DMS 273 (cell line): ENCODE measurements around the gene FBH1.
"Not testable (repeated sequence)": the region's sequence is repeated elsewhere in the genome, so short reads cannot be mapped to it uniquely, and the experiment has no call there.

ENCODE experiments used
- DNase-seq: peaks from one replicate; lab custom pipeline; 2025; ENCODE audit not compliant: unreplicated experiment; lab: John Stamatoyannopoulos, UW

Gene FBH1

DNA sequence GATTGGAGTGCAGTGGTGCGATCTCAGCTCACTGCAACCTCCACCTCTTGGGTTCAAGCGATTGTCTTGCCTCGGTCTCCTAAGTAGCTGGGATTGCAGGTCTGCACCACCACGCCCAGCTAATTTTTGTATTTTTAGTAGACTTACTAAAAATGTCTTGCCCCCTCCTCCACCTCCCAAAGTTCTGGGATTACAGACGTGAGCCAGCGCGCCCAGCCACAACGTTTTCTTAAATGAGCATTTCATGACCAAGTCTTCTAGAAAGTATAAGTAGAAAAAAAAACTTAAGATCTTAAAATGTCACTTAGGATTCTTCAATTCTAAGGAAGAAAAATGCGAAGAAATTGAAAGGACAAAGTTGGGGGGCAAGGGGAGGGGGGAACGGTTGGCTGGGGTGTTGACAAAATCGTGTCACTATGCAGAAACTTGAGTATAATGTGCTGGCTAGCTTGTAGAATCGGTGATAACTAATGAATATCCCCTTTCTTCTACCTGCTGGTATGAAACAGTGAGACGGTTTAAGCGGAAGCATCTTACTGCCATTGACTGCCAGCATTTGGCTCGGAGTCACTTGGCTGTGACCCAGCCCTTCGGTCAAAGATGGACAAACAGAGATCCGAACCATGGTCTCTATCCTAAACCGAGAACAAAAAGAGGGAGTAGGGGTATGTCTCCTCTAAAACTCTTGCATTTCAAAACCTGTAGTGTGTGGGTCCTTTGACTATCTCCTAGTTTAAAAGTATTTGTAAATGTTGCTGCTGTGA lies 12.7 kb downstream of the FBH1 start:
- no peak for DNase-seq

GRCh38 chr10:5903563-5903962 lies 13.5 kb downstream of the FBH1 start:
- DNase-seq, result no peak

GRCh38 chr10:5904227-5904626 lies 14.2 kb downstream of the FBH1 start:
- DNase-seq, result no peak

DNA sequence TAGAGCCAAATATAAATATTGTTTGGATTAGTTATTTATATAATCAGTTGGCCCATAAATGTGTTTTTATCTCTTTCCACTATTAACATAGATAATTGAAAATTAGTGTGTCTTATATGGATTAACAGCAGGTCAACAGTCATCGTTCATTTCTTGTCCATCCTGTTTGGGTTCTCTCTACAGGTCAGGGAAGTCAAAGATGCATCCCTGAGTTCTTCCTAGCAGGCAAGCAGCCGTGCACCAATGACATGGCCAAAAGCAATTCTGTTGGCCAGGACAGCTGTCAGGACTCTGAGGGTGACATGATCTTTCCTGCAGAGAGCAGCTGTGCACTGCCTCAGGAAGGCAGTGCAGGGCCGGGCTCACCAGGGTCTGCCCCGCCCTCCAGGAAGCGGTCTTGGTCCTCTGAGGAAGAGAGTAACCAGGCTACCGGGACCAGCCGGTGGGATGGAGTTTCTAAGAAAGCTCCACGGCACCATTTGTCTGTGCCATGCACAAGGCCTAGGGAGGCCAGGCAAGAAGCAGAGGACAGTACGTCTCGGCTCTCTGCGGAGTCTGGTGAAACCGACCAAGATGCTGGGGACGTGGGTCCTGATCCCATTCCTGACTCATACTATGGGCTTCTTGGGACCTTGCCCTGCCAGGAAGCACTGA lies 15.9 kb downstream of the FBH1 start:
- DNase-seq, result peak; percentile 3

- DNase-seq, result no peak
Measured at GRCh38 chr10:5906651-5907050, 16.6 kb downstream of the FBH1 start.

DNA sequence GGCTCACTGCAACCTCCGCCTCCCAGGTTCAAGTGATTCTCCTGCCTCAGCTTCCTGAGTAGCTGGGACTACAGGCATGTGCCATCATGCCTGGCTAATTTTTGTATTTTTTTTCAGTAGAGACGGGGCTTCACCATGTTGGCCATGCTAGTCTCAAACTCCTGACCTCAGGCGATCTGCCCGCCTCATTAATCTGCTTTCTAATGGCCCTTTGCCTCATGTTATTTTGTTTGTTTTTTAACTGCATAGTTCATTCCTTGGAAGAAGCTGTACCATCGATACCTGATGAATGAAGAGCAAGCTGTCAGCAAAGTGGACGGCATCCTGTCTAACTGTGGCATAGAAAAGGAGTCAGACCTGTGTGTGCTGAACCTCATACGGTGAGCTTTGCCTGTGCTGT lies 18.6 kb downstream of the FBH1 start:
- not testable (repeated sequence) for DNase-seq

- DNase-seq, result peak; percentile 91
Measured at GRCh38 chr10:5910323-5911100, 20.5 kb downstream of the FBH1 start.

DNA sequence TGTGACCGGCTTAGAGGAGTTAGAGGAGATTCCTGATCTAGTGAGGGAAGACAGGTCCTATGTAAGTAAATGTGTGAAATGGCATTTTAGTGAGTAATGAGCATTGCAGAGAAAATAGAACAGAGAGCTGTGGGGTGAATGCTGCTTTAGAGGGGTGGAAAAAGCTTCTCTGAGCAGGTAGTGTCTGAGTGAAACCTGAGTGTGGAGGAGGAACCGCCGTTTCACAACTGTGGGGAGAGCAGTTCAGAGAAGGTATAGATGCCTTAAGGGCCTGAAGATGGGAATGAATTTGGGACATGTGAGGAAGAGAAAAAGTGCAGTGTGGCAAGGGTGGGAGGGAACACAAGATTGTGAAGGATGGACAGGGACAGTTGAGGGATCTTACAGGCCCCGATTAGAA lies 21.6 kb downstream of the FBH1 start:
- no peak for DNase-seq

- no peak for DNase-seq
Measured at GRCh38 chr10:5913736-5914135, 23.7 kb downstream of the FBH1 start.

- no peak for DNase-seq
Measured at GRCh38 chr10:5915451-5915850, 25.4 kb downstream of the FBH1 start.

DNA sequence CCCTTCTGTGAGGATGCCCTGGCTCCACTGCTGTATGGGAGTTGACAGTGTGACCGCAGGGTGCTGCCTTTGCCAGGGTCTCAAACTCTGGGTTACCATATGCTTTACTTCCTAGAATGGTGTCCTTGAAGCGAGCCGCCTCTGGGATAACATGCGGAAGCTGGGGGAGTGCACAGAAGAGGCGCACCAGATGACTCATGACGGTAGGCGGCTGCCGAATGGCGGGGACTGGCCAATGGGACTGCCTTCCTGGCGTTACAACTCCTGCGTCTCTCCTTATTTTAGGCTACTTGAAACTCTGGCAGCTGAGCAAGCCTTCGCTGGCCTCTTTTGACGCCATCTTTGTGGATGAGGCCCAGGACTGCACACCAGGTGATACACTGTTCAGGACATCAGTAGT lies 27.3 kb downstream of the FBH1 start:
- no peak for DNase-seq

DNA sequence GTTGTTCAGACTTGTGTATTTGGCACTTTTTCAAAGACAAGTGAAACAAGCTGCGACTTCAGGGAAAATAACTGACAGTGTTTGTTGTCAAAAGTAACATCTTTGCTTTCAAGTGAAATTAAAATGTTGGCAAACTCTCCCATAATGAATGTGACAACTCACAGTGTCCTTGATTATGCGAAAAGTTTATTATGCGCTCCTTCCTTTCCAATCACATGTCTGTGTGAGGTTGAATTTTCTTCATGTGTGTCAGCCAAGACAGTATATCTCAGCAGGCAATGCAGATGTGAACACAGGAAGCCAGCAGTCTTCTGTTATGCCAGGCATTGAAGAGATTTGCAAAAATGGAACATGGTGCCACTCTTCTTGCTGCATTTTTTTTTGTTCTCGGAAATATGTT lies 28.7 kb downstream of the FBH1 start:
- DNase-seq, result no peak

DNA sequence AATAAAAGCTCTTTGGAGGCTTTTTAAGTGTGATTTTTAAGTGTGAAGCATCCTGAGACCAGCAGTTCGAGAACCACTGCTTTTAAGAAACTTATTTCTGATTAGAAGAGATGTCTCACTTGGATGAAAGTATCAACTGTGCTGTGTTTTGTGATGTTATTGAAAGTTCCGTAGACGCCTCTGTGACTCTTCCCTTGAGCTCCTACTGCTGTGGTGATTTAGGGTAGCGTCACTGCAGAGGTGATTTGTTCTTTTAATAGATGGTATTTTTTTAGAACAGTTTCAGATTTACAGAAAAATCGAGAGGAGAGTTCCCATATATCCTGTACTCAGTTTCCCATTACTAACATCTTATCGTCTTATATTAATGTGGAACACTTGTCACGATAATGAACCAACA lies 29.5 kb downstream of the FBH1 start:
- no peak for DNase-seq

GRCh38 chr10:5921746-5922145 lies 31.7 kb downstream of the FBH1 start:
- DNase-seq, result no peak

DNA sequence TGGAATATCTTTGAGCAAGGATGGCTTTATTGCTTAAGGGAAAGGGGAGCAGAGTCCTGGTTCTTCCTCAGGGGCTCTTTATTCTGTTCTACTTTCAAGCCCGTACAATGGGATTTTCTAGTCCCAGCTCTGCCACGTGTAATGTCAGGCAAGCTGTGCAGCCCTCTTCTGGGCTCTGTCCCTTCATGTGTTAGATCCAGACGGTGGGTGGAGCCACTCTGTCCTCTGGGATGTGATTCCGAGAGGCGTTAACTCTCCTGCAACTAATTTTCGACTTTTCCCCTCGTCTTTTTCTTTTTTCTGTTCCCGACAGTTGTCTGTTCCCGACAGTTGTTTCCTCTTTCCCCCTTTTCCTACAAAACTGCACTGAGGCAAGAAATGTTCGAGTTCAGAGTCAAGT lies 34.8 kb downstream of the FBH1 start:
- DNase-seq, result no peak

GRCh38 chr10:5927306-5927705 lies 37.3 kb downstream of the FBH1 start:
- DNase-seq, result no peak

- no peak for DNase-seq
Measured at GRCh38 chr10:5929442-5929841, 39.4 kb downstream of the FBH1 start.

DNA sequence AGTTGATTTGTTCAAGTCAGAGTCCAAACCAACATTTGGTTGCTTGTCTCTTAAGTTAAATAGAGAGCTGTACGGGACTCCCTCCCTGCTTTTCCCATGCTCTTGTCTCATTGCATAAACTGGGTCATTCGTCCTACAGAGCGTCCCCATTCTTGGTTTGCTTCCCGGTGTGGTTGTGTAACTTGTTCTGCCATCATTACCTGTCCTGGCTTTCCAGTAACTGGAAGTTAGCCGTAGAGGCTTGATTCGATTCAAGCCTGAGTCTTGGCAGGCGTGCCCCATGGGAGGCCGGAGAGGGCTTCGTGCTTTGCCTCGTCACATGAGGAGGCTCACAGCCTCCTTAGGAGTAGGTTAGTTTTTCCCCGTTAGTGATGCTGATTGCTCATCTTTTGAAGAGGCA lies 40.2 kb downstream of the FBH1 start:
- DNase-seq, result no peak

DNA sequence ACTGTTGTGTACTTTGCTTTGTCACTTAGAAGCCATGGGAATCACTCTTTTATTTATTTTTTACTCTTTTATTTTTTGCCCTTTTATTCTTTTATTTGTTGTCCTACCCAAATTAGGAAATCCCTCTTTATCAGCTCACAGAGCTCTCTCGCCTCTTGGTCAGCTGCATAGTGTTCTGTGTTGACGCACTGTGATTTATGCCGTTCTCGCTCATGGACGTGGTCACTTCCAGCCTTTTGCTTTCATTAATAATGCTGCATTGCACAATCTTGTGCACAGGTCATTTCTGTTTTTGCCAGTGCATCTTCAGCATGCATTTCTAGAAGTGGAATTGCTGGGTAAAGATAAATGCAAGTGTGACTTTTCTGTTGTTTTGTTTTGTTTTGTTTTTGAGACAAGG lies 42.3 kb downstream of the FBH1 start:
- no peak for DNase-seq

DNA sequence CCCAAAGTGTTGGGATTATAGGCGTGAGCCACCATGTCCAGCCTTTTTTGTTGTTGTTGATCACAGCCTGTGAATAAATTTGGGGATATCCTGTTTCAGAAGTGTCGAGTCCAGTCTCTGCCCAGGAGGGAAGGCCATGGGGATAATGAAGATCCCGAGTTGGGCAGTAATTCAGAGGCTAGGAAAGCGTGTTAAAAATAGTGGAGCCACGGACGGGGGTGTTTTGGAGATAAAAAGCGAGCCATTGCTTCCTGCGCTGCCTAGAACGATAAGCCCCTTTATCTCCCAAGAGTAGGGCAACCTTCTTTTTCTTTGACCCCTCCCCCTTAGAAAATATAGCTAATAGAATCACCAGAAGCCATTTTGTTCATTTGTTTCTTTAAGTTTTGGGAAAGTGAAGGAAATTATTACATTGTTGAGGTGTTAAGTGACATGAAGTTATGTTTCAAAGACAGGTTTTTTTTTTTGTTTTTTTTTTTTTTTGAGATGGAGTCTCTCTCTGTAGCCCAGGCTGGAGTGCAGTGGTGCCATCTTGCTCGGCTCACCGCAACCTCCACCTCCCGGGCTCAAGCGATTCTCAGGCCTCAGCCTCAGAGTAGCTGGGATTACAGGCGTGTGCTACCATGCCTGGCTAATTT lies 44.0 kb downstream of the FBH1 start:
- DNase-seq, result no peak

DNA sequence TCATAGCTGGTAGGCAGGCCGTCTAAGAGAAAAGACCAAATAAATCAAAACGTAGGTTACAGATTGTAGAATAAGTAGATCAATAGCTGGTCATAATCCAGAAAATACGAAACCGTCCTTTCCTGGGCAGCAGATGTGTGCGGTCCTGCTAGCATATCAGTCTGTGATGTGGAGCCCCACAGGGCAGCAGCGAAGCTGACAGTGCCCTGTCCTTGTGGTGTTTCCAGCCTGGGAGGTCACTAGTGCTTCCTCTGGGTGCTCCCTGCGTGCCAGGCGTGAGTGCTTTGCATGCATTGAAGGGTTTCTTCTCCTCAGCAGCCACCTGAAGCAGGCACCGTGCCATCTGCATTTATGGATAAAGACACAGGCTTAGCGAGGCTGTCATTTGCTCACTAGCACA lies 45.6 kb downstream of the FBH1 start:
- no peak for DNase-seq

GRCh38 chr10:5937016-5937415 lies 47.0 kb downstream of the FBH1 start:
- no peak for DNase-seq
